Osteoblast (primary cell): Measurements from ENCODE around the gene PALM3. TPM values are rescaled to one million over a fixed set of nuclear protein-coding genes. Genes with fewer than 3 reads are reported as not detected.

ENCODE experiments used
- DNase-seq: peaks from one replicate; pipeline ENCODE4 v3.0.0; 2011; ENCODE audit warnings: low spot score, mixed read lengths; ENCODE audit not compliant: insufficient read length; ENCODE audit errors: missing footprints
- H2AFZ ChIP-seq: 2 replicates; pipeline ENCODE4 v1.6.0; 2011; ENCODE audit warnings: mild to moderate bottlenecking, low read length
- H3K27ac ChIP-seq: 2 replicates; pipeline ENCODE4 v1.5.1; 2011; ENCODE audit warnings: mild to moderate bottlenecking, low read depth, low read length, moderate library complexity
- H3K27me3 ChIP-seq: 2 replicates; pipeline ENCODE4 v1.6.0; 2012; ENCODE audit warnings: mild to moderate bottlenecking, control low read depth, inconsistent platforms, low read length, moderate library complexity; ENCODE audit not compliant: insufficient read depth
- H3K36me3 ChIP-seq: 2 replicates; pipeline ENCODE4 v1.5.1; 2011; ENCODE audit warnings: mild to moderate bottlenecking, low read length, control low read depth, moderate library complexity; ENCODE audit not compliant: insufficient read depth
- H3K4me1 ChIP-seq: 2 replicates; pipeline ENCODE4 v1.5.1; 2011; ENCODE audit warnings: mild to moderate bottlenecking, low read length, control low read depth, moderate library complexity; ENCODE audit not compliant: insufficient read depth
- H3K4me2 ChIP-seq: 2 replicates; pipeline ENCODE4 v1.6.0; 2011; ENCODE audit warnings: mild to moderate bottlenecking, low read length; ENCODE audit not compliant: insufficient read depth
- H3K4me3 ChIP-seq: fragments of 200-600 bp; sonication (generic); 3 replicates; pipeline ENCODE4 v1.5.1; 2012; ENCODE audit warnings: mild to moderate bottlenecking, low read length, inconsistent platforms; ENCODE audit not compliant: insufficient read depth
- H3K79me2 ChIP-seq: 2 replicates; pipeline ENCODE4 v1.6.0; 2012; ENCODE audit warnings: mild to moderate bottlenecking, low read length, control low read depth, inconsistent platforms; ENCODE audit not compliant: insufficient read depth
- H3K9me3 ChIP-seq: 2 replicates; pipeline ENCODE4 v1.5.1; 2011; ENCODE audit warnings: low read depth, low read length, control low read depth
- H4K20me1 ChIP-seq: 2 replicates; pipeline ENCODE4 v1.6.0; 2012; ENCODE audit warnings: mild to moderate bottlenecking, low read length, control low read depth; ENCODE audit not compliant: insufficient read depth
- CTCF ChIP-seq: IDR thresholded peaks from 2 replicates; pipeline ENCODE4 v1.5.1; 2011; ENCODE audit warnings: mild to moderate bottlenecking, low read depth, low read length, moderate library complexity; ENCODE audit errors: extremely low read depth
- total RNA-seq: library from RNA; depleted of rRNA; stranded (reverse); fragments of >200 nt; gene quantifications from 2 replicates; pipeline ENCODE4 v1.2.3, GENCODE V29; 2012

PALM3 gene
- total RNA-seq, 1 donor = not detected

GRCh38 chr19:14054099-14054498 lies 7.8 kb downstream of the PALM3 start:
- no peak overlapping the region for H3K4me2 ChIP-seq
- H4K20me1 ChIP-seq = no peaks in the 10 kb centered on the region
- H3K79me2 ChIP-seq = no peaks in the 10 kb centered on the region
- no peaks in the 10 kb centered on the region for H3K9me3 ChIP-seq
- H3K4me1 ChIP-seq = no peaks in the 10 kb centered on the region
- no peaks in the 10 kb centered on the region for H3K36me3 ChIP-seq
- no peak for TF ChIP-seq CTCF
- no peak overlapping the region for H2AFZ ChIP-seq
- H3K27ac ChIP-seq = no peak overlapping the region
- peak; percentile 43 for DNase-seq
- peaks cover 13% of the 10 kb centered on the region for H3K27me3 ChIP-seq
- H3K4me3 ChIP-seq = no peak overlapping the region

GRCh38 chr19:14053500-14053899 lies 8.4 kb downstream of the PALM3 start:
- no peaks in the 10 kb centered on the region for H3K4me1 ChIP-seq
- no peak overlapping the region for H3K4me3 ChIP-seq
- no peak overlapping the region for H3K27ac ChIP-seq
- H3K27me3 ChIP-seq = peaks cover 7% of the 10 kb centered on the region
- no peak for DNase-seq
- no peak overlapping the region for H3K4me2 ChIP-seq
- H3K79me2 ChIP-seq = no peaks in the 10 kb centered on the region
- no peaks in the 10 kb centered on the region for H3K36me3 ChIP-seq
- H3K9me3 ChIP-seq = no peaks in the 10 kb centered on the region
- H4K20me1 ChIP-seq = no peaks in the 10 kb centered on the region
- no peak overlapping the region for H2AFZ ChIP-seq
- TF ChIP-seq CTCF = no peak

GRCh38 chr19:14053032-14053431 lies 8.8 kb downstream of the PALM3 start:
- Histone ChIP-seq H3K27me3 (peaks cover 2% of the 10 kb centered on the region), H3K79me2 (no peaks in the 10 kb centered on the region), H3K9me3 (no peaks in the 10 kb centered on the region), H3K4me3 (no peak overlapping the region), H3K4me1 (no peaks in the 10 kb centered on the region), H3K36me3 (no peaks in the 10 kb centered on the region), H3K4me2 (no peak overlapping the region), H2AFZ (no peak overlapping the region), H4K20me1 (no peaks in the 10 kb centered on the region), H3K27ac (no peak overlapping the region)
- no peak for TF ChIP-seq CTCF
- DNase-seq = peak; percentile 49

- Histone ChIP-seq H2AFZ (no peak overlapping the region), H3K9me3 (no peaks in the 10 kb centered on the region), H3K36me3 (no peaks in the 10 kb centered on the region), H3K4me3 (no peak overlapping the region), H3K4me1 (no peaks in the 10 kb centered on the region), H3K79me2 (no peaks in the 10 kb centered on the region), H3K4me2 (no peak overlapping the region), H3K27ac (no peak overlapping the region), H4K20me1 (no peaks in the 10 kb centered on the region), H3K27me3 (no peaks in the 10 kb centered on the region)
- no peak for DNase-seq
- TF ChIP-seq CTCF = no peak
These were observed 9.4 kb downstream of the PALM3 start for GRCh38 chr19:14052470-14052869.
